NAMALWA (cell line): Measurements from ENCODE around the gene SCAF8.
"Not testable (repeated sequence)": the region's sequence is repeated elsewhere in the genome, so short reads cannot be mapped to it uniquely, and the experiment has no call there.

Source experiments
- DNase-seq: peaks from one replicate; pipeline ENCODE4 v3.0.0-alpha.2; 2015; ENCODE audit warnings: low spot score

Gene SCAF8

DNA sequence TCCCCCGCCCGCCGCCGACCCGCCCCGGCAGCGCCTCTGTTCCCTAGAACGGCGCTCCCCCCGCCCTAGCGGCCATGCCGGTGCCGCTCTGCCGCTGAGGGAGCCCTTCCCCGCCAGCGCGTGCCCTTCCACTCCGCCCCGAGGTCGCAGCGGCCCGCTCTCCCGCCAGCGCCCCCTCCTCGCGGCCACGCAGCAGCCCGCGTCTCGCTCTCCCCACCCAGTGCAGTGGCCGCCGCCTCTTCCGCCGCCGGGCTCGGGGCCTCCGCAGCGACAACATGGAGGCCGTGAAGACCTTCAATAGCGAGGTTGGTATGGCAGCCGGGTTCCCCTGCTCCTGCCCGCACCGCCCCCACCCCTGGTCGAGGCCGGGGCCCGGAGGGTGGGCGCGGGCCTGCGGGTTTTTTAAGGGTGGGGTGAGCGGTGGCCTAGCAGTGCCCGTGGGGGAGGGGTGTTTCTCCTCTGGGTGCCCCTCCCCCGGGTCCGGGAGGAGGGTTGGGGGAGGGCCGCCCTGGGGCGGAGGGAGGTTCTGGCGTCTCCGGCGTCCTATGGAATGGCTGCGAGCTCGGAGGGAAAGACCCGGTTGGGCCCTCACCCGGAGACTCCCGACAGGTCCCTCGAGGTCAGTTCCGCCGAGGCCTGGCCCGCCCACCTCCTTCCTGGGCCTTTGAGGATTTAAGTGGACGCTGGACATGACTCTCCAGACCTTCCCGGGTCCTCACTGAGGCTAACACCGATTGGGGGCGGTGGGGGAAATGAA is 588 bp downstream of the SCAF8 start:
- DNase-seq, result peak; percentile 89

DNA sequence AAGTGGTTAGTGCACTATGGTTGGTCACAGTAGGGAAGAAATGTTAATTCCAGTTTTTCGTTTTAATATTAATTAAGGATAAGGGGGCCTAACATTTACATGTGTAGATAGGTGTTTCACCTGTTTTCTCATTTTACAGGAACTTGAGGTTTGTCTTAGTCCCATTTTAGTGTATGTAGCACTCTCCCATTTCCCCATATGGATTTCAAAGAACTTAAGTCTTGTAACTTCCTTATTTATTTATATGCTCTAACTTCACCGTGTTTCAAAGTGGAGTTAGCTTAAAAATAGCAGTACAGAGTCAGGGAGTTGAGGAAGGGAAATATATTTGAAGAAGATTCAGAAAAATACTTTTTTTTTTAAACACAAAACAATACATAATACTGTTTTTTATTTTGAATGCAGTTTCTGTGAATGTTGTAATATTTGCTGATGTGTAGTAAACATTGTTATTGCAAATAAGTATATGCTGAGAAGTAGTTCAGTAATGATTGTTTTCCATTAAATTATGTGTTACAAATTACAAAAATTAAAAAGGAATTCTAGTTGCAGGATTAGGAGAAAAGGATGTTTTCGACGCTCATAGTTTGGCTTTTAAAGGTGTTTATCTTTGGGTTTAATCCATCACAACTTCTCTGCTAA is 3.5 kb downstream of the SCAF8 start:
- no peak for DNase-seq

DNA sequence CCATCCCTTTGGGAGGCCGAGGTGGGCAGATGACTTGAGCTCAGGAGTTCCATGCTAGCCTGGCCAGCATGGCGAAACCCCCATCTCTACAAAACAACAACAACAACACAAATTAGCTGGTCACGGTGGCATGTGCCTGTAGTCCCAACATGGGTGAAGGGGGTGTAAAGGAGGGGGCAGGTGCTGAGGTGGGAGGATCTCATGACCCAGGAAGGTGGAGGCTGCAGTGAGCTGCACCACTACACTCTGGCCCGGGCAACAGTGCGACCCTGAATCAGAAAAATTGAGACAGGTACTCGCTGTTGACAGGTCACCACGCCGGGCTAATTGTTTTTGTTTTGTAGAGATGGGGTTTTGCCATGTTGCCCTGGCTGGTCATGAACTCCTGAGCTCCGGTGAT is 4.2 kb downstream of the SCAF8 start:
- no peak for DNase-seq

DNA sequence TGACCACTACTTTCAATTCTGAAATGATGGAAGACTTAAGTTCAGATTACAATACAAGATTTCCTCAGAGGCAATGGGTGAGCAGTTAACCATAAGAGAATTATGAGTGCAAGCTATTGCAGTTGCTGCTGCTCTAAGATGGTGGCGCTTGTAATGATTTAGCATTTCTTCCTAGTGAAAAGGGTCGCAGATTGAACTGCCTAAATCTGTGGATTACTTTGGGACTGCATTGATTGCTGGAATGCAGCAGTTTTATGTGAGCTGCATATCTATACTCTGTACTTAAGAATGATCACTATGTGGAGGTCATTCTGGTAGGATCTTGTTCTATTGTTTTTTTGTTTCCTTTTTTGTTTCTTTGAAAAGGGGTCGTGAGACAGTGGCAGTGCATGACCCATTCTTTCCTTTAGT is 5.3 kb downstream of the SCAF8 start:
- DNase-seq, result no peak

DNA sequence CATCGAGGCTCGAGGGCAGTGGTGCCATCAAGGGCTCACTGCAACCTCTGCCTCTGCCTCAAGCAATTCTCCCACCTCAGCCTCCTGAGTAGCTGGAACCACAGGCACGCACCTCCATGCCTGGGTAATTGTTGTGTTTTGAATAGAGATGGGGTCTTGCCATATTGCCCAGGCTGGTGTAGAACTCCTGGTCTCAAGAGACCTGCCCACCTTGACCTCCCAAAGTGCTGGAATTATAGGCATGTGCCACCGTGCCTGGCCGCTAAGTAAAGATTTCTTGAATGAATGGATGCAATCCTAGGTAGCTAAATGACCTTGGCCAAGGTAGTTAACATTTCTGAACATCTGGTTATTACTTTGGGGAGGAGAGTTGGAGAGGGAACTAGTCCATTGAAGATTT is 7.4 kb downstream of the SCAF8 start:
- DNase-seq, result no peak

DNA sequence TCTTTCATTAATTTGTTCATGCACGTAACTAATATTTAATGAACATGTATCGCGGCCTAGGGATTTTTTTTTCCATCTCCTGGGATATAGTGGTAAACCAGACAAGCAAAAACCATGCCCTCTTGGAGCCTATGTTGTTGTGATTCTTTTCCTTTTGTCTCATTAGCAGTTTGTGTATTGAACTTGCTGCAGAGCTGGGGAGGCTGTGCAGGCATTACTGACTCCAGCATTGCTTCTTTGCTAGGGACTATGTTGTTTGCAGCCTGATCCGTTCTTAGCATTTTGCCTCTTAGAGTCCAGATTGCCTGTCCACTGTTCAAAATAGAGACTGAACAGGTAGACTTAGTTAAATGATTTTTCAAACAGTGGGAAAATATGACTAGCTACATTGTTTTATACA is 9.7 kb downstream of the SCAF8 start:
- no peak for DNase-seq

DNA sequence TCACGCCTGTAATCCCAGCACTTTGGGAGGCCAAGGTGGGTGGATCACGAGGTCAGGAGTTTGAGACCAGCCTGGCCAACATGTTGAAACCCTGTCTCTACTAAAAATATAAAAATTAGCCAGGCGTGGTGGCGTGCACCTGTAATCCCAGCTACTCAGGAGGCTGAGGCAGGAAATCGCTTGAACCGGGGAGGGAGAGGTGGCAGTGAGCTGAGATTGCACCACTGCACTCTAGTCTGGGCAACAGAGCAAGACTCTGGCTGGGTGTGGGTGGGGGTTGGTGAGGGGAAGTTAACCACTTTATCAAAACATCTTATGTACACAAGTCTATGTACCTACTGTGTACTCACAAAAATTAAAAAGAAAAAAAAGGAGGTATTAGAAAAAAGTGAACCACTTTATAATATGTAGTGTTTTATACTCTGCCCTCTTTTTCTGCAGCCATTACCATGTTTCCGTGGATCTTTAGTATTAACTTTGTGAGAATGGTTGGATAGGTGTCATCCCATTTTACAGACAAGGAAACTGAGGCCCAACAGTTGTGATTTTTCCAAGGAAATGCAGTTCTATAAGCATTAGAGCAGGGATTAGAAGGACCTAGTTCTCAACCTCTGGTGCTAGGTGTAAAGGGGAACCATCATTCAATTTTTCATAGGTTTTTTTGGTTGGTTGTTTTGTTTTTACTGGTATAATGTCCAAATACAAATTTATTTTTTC is 11.0 kb downstream of the SCAF8 start:
- DNase-seq, result not testable (repeated sequence)

DNA sequence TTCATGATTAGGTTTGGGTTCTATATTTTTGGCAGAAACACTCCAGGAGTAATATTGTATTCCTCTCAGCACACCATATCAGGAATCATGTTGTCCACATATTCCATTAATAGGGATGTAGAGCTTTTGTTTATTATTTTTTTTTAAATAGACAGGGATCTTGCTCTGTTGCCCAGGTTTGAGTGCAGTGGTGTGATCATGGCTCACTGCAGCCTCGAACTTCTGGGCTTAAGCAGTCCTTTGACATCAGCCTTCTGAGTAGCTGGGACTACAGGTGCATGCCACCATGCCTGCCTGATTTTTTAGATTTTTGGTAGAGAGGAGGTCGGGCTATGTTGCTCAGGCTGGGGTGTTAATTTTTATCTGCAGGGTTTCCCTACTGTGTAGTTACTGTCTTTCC is 12.0 kb downstream of the SCAF8 start:
- DNase-seq, result no peak

DNA sequence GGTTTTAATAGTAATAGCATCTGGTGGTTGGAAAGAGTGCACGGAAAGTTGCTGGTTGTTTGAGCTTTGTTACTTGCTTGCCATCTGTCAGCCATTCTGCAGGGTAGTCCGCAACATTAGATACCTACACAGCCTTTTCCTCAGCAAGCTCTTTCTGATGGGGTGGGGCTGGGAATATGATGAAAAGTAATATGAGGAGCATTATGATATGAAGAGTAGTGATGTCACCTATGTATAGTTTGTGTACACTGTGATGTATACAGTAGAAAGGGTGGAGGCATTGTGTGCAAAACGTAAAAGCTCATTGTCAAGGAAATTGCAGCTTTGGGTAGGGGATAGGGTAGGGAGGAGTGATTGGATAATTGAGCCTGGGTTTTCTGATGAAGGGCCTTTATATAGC is 16.1 kb downstream of the SCAF8 start:
- DNase-seq, result no peak

DNA sequence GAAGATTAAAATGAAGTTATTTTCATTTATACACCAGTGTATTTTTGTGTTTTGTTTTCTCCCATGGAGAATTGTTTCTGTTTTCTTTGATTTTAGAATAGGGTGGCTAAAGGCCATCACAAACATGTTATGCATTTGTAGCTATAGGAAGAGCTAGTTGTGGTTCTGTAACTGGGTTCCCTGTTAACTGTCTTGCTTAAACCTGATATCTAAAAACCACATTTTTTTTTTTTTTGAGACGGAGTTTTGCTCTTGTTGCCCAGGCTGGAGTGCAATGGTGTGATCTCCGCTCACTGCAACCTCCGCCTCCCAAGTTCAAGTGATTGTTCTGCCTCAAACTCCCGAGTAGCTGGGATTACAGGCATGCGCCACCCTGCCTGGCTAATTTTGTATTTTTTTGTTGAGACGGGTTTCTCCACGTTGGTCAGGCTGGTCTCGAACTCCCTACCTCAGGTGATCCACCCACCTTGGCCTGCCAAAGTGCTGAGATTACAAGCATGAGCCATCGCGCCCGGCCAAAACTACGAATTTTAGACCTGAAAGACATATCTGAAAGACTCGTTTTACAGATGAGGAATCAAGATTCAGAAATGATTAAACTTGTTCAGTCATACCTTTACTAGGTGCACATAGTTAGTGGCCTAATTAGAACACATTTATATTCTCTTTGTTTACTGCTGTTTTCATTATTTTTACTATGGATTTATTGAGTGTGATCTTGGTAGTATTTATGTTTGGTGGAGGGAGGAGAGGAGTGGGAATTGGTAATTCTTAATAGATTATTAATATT is 18.0 kb downstream of the SCAF8 start:
- DNase-seq, result no peak

DNA sequence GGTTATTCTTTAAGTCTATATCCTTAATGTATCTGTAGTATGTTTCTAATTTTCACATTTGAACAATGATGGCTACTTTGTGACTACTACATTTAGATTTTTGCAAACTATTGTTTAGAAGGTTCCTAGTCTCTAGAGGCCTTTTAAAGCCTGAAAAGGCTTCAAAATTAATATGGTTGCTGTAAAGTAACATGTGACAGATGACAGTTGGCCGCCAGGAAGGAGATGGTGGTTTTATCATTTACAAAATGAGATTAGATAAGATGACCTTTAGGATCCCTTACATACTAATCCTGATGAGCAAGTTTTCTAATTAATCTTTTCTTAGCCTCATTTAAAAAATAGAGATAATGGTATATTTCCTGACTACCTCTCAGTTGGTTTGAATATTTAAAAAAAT is 18.8 kb downstream of the SCAF8 start:
- DNase-seq, result no peak

DNA sequence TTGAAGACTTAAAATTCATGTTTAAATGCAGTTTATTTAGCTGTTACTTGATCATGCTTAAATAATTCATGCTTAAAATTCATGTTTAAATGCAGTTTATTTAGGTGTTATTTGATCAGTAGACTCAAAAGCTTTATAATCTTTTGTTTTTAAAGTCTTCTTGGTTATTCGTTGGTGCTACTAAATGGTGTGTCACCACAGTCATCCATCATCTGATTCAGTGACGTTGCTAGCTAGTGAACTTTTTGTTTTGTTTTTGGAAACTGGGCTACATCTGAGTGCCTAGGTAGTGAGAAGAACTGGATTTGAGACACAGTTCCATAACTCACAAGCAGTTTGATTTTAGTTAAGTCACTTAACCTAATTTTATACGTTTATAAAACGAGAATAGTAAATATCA is 20.9 kb downstream of the SCAF8 start:
- no peak for DNase-seq

DNA sequence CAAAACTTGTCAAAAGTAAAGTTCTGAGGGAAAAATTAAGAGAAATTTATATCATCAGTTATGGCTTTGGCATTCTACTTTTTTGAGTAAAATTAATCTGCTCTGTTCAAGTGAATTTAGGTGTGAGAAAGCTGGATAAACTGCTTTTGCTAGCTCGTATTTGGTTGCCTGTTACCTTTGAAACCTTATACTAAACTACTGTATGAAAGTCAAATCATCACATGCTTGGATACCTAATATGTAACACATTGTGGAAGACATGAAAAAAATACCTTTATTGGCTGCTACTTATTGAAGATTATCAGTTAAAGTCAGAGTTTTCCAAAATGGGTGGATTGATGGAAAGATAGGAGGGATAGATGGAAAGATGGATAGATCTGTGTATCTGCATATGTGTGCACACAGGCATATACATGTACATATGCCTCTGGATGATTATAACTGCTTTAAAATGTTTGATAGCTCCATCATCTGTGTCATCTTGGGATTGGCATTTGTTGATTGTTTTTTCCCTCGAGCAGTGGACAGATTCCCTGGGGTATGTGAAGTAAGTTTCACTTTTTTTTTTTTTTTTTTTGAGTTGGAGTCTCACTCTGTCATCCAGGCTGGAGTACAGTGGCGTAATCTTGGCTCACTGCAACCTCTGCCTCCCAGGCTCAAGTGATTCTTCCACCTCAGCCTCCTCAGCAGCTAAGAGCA is 24.3 kb downstream of the SCAF8 start:
- no peak for DNase-seq

DNA sequence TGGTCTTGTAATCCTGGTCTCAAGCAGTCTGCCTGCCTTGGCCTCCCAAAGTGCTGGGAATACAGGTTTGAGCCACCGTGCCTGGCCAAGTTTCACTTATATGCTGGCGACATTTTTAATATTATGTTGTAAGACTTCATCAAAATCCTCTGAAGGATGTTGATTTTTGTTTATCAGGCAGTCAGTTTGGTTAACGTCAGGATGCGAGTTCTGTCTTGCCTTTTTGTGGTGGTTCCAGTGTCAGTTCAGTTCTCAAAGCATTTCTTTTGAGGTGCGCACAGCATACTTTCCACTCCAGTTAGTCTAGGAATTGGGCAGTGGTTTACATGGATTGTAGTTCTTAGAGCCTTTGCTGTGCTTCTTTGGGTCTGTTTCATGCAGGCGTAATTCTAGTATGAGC is 24.9 kb downstream of the SCAF8 start:
- no peak for DNase-seq

DNA sequence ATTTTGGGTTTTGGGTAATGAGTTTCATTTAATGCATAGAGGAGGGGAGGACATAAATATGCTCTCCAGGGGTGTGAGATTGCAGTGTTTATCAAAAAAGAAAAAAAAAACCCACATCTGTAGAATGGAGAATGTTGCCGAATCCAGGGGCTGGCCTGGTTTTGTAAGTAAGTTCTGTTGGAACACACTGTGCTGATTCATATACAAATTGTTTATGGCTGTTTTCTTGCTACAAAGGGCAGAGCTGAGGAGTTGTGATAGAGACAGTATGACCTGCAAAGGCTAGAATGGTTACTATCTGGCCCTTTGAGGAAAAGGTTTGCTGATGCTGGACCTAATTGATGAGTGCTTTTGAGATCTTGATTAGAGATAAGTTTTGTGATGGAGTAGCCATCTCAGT is 30.4 kb downstream of the SCAF8 start:
- no peak for DNase-seq

DNA sequence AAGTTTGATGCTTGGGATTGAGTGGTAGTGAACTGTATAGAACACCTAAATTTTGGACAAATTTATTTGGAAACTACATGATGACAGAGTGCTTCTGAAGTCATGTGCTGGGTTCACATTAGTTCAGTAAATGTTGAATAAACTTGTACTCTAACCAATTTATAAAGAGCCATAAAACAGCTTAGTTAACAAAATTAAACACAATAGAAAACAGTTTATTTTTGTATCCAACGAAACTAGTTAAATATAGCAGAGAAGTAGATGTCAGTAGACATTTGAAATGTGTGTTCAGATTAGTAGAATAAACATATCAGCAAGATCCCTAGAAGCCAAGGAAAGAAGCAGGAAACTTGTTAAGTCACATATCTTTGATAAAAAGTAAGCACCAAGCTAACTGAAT is 32.1 kb downstream of the SCAF8 start:
- no peak for DNase-seq

DNA sequence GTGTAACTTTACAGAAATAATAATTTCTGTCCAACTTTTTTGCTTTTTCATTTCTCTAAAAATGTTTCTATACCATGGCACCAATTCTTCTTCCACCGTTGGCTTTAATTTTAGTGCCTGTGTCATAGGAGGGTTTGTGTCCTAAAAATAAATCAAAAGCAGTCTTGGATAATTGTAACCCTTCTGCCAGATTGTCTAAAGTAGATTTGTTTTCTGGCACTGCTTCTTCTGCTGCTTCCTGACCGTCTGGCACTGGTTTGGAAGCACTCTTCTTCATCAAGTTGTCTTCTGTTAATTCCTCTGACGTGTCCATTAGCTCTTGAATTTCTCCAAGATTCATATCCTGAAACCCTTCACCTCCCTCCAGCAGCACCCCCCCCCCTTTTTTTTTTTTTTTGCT is 33.1 kb downstream of the SCAF8 start:
- DNase-seq, result no peak

DNA sequence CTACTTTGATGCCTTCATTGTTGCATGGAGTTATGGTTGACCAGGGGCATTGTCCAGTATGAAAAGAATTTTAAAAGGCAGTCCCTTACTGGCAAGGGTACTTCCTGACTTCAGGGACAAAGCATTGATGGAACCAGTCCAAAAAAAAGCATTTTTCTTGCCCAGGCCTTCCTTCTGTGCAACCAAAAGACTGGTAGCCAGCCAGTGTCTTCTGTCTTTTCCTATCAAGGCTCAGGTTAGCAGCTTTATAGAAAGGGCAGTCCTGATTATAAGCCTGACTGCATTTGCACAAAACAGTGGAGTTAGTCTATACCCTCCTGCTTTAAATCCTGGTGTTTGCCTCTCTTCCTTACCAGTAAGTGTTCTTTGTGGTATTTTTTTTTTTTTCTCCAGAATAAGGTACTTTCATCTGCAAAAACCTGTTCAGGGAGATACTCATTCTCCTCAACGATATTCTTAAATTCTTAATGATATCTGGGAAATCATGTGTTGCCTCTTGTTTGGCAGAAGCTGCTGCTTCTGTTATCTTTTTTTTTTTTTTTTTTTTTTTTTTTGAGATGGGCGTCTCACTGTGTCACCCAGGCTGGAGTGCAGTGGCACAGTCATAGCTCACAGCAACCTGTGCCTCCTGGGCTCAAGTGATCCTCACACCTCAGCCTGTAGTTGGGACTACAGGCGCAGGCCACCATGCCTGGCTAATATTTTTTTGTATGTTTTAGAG is 33.9 kb downstream of the SCAF8 start:
- no peak for DNase-seq

DNA sequence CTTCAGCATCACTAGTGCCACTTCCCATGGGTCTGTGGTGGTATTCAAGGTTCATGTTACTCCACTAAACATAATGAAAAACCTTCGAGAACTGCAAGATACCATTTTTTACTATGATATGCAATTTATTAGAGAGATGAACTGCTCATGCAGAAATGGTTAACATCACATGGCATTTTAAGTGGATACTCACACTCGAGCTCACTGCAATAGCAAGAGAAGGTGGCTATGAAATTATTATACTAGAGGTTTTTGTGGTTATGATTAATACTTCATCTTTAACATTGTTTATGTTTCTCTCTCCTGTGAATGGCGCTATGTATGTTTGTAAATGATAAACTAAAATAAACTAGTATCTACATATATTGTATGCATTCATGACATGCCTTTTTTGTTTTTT is 35.1 kb downstream of the SCAF8 start:
- DNase-seq, result no peak

DNA sequence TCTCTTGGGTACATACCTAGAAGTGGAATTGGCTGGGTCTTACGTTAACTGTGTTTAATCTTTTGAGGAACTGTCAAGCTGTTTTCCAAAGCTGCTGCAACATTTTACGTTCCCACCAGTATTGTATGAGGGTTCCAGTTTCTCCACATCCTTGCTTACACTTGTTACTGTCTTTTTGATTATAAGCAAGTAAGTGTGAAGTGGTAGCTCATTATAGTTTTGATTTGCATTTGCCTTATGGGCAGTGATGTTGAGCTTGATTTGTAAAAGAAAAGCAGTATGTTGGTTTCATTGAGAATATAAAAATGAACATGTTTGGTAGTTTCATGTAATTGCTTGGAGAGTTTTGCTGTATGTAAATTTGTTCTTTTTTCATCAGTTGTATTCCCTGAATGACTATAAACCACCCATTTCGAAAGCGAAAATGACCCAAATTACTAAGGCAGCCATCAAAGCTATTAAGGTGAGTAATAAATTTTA is 40.4 kb downstream of the SCAF8 start:
- no peak for DNase-seq

DNA sequence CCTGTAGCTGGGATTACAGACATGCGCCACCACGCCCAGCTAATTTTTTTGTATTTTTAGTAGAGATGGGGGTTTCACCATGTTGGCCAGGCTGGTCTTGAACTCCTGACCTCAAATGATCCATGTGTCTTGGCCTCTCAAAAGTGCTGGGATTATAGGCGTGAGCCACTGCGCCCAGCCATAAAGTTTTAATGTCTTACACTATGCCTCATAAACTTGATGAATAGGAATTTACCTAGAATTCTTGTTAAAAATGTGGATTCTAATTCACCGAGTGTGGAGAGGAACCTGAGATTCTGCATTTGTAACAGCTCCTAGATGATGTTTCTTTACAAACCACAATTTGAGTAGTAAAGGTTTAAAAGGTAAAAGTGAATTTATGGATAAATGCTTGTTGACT is 45.9 kb downstream of the SCAF8 start:
- DNase-seq, result not testable (repeated sequence)
